SU-DHL-6 (cell line): ENCODE measurements around the gene GANC.

Source experiments
- H2AFZ ChIP-seq: fragments of 200-600 bp; sonication (generic); 2 replicates; pipeline ENCODE4 v1.6.1; 2014; ENCODE audit warnings: low read depth, mild to moderate bottlenecking, moderate library complexity, mixed read lengths, antibody characterized with exemption, low read length; ENCODE audit not compliant: severe bottlenecking
- H3F3A ChIP-seq: fragments of 200-600 bp; shearing (Covaris generic); 2 replicates; pipeline ENCODE4 v1.6.0; 2016; ENCODE audit warnings: antibody characterized with exemption, mild to moderate bottlenecking; ENCODE audit not compliant: insufficient read depth
- H3K27ac ChIP-seq: fragments of 200-600 bp; sonication (generic); 2 replicates; pipeline ENCODE4 v1.5.1; 2016; ENCODE audit warnings: low read depth, mild to moderate bottlenecking, low read length, moderate library complexity, mixed read lengths
- H3K27me3 ChIP-seq: fragments of 200-600 bp; sonication (generic), shearing (Covaris generic); 2 replicates; pipeline ENCODE4 v1.6.0; 2014; ENCODE audit warnings: mild to moderate bottlenecking, low read length
- H3K36me3 ChIP-seq: fragments of 200-600 bp; sonication (generic); 2 replicates; pipeline ENCODE4 v1.6.1; 2014; ENCODE audit warnings: mild to moderate bottlenecking, low read length, mixed read lengths
- H3K4me2 ChIP-seq: fragments of 300-600, 200-600 bp; shearing (Covaris generic), sonication (generic); 2 replicates; pipeline ENCODE4 v1.6.0; 2014; ENCODE audit warnings: low read length, low read depth, mild to moderate bottlenecking; ENCODE audit not compliant: poor library complexity, severe bottlenecking
- H3K4me3 ChIP-seq: fragments of 200-600 bp; sonication (generic); 2 replicates; pipeline ENCODE4 v1.5.1; 2014; ENCODE audit warnings: antibody characterized with exemption, low read length, mild to moderate bottlenecking, mixed read lengths; ENCODE audit not compliant: insufficient read depth, poor library complexity, severe bottlenecking
- H3K79me2 ChIP-seq: fragments of 200-600 bp; sonication (generic); 2 replicates; pipeline ENCODE4 v1.6.1; 2014; ENCODE audit warnings: mild to moderate bottlenecking, low read length, moderate library complexity; ENCODE audit not compliant: insufficient read depth
- H3K9ac ChIP-seq: fragments of 200-600 bp; sonication (generic); 2 replicates; pipeline ENCODE4 v1.7.0; 2014; ENCODE audit warnings: mild to moderate bottlenecking, low read length
- H3K9me2 ChIP-seq: fragments of 200-600 bp; sonication (generic); replicated peaks from 2 replicates; pipeline ENCODE4 v1.6.1; 2014; ENCODE audit warnings: low read length; ENCODE audit not compliant: insufficient read depth
- H3K9me3 ChIP-seq: fragments of 200-600 bp; sonication (generic); 2 replicates; pipeline ENCODE4 v1.6.1; 2014; ENCODE audit warnings: low read length, mixed read lengths; ENCODE audit not compliant: insufficient read depth
- H4K20me1 ChIP-seq: fragments of 200-600 bp; sonication (generic); 2 replicates; pipeline ENCODE4 v1.6.1; 2014; ENCODE audit warnings: low read depth, mild to moderate bottlenecking, antibody characterized with exemption, low read length, moderate library complexity, mixed read lengths
- CTCF ChIP-seq: fragments of 200-600 bp; sonication (generic); IDR thresholded peaks from one replicate; pipeline ENCODE4 v1.5.1; 2017; ENCODE audit warnings: antibody characterized with exemption, mild to moderate bottlenecking, low read length, moderate library complexity; ENCODE audit not compliant: insufficient read depth, poor library complexity, severe bottlenecking
- EZH2phosphoT487 ChIP-seq: fragments of 200-600 bp; sonication (generic), shearing (Covaris generic); conservative IDR thresholded peaks from 2 replicates; pipeline ENCODE4 v1.6.1; 2018; ENCODE audit warnings: mild to moderate bottlenecking, antibody characterized with exemption, low read length, moderate library complexity, mixed read lengths

Gene GANC

GRCh38 chr15:42395838-42396237 is 122.8 kb downstream of the GANC start:
- Histone ChIP-seq H3K9ac (no peak overlapping the region), H3K9me3 (no peaks in the 10 kb centered on the region), H4K20me1 (no peaks in the 10 kb centered on the region), H3K27me3 (no peaks in the 10 kb centered on the region), H2AFZ (no peak overlapping the region), H3F3A (no peaks in the 10 kb centered on the region), H3K36me3 (no peaks in the 10 kb centered on the region), H3K27ac (no peak overlapping the region), H3K79me2 (no peaks in the 10 kb centered on the region), H3K4me3 (no peak overlapping the region), H3K4me2 (no peak overlapping the region), H3K9me2 (no peaks in the 10 kb centered on the region)
- TF ChIP-seq EZH2phosphoT487: no peak
- TF ChIP-seq CTCF: no peak

GRCh38 chr15:42401544-42402454 is 128.8 kb downstream of the GANC start:
- no peaks in the 10 kb centered on the region for H3K9me2 ChIP-seq
- H3K9me3 ChIP-seq: no peaks in the 10 kb centered on the region
- H2AFZ ChIP-seq: no peak overlapping the region
- no peak overlapping the region for H3K4me2 ChIP-seq
- H3K36me3 ChIP-seq: no peaks in the 10 kb centered on the region
- H3K9ac ChIP-seq: no peak overlapping the region
- no peaks in the 10 kb centered on the region for H3K79me2 ChIP-seq
- no peak overlapping the region for H3K27ac ChIP-seq
- H3K4me3 ChIP-seq: no peak overlapping the region
- H4K20me1 ChIP-seq: no peaks in the 10 kb centered on the region
- H3F3A ChIP-seq: no peaks in the 10 kb centered on the region
- TF ChIP-seq EZH2phosphoT487 (no peak), CTCF (no peak)
- H3K27me3 ChIP-seq: no peaks in the 10 kb centered on the region

GRCh38 chr15:42402455-42403205 is 129.6 kb downstream of the GANC start:
- Histone ChIP-seq H3K4me2 (no peak overlapping the region), H4K20me1 (no peaks in the 10 kb centered on the region), H3K79me2 (no peaks in the 10 kb centered on the region), H3F3A (no peaks in the 10 kb centered on the region), H3K27ac (no peak overlapping the region), H3K4me3 (no peak overlapping the region), H3K9ac (no peak overlapping the region), H3K9me2 (no peaks in the 10 kb centered on the region), H3K9me3 (no peaks in the 10 kb centered on the region), H3K36me3 (no peaks in the 10 kb centered on the region), H3K27me3 (no peaks in the 10 kb centered on the region), H2AFZ (no peak overlapping the region)
- TF ChIP-seq EZH2phosphoT487: no peak
- TF ChIP-seq CTCF: no peak
